ENCODE results near the gene IKBKG.

The IKBKG gene

DNA sequence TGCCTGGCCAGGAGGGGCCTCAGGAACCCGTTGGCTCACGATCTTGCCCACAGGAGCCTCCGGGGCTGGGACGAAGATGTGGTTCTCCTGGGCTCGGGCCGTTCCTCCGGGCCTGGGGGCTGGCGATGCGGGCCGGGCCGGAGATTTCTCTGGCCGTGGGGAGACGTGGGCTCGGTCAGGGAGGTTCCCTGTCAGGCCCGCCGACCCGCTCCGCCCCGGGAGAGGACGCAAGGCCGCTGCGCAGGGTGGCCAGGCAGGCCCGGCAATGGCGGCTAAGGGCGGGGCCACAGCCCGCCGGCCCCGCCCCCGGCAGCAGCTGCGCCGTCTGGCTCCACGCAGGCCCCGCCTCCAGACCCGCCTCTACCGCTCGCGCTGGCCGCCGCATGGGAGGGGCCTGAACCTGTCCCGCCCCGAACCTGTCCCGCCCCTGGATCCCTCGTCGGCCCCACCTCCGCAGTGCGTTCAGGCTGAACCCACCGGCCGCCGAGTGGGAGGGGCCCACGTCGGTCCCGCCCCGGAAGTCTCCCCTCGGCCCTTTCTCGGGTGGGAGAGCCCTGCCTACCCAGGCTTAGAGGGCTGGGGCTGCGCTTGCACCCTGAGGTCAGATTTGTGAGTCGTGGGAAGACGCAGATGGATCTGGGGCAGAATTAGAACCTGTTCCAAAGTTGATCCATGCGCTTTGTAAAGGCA lies 31.3 kb upstream of the IKBKG start, which contains the start of gene FAM3A (continued):
- TF ChIP-seq, protein P1, sequence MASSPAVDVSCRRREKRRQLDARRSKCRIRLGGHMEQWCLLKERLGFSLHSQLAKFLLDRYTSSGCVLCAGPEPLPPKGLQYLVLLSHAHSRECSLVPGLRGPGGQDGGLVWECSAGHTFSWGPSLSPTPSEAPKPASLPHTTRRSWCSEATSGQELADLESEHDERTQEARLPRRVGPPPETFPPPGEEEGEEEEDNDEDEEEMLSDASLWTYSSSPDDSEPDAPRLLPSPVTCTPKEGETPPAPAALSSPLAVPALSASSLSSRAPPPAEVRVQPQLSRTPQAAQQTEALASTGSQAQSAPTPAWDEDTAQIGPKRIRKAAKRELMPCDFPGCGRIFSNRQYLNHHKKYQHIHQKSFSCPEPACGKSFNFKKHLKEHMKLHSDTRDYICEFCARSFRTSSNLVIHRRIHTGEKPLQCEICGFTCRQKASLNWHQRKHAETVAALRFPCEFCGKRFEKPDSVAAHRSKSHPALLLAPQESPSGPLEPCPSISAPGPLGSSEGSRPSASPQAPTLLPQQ (tag by site-specific recombination; IDR thresholded peaks at IDR 0.05): no peak
- no peak for TF ChIP-seq ZNF560 (tag by site-specific recombination; IDR thresholded peaks at IDR 0.05; ENCODE audit: borderline replicate concordance)
- no peak for TF ChIP-seq YY2 (tag by site-specific recombination; IDR thresholded peaks at IDR 0.05)
- TF ChIP-seq ZIC2 (tag by site-specific recombination; IDR thresholded peaks at IDR 0.05): no peak
- no peak for TF ChIP-seq ZNF2 (tag by site-specific recombination; IDR thresholded peaks at IDR 0.05)
- TF ChIP-seq PRDM1 (tag by site-specific recombination; IDR thresholded peaks at IDR 0.05): no peak
- no peak for TF ChIP-seq ZNF354C (tag by site-specific recombination; IDR thresholded peaks at IDR 0.05; ENCODE audit: borderline replicate concordance, low read depth)
- no peak for TF ChIP-seq ZNF140 (tag by site-specific recombination; IDR thresholded peaks at IDR 0.05)
- TF ChIP-seq, protein P2, sequence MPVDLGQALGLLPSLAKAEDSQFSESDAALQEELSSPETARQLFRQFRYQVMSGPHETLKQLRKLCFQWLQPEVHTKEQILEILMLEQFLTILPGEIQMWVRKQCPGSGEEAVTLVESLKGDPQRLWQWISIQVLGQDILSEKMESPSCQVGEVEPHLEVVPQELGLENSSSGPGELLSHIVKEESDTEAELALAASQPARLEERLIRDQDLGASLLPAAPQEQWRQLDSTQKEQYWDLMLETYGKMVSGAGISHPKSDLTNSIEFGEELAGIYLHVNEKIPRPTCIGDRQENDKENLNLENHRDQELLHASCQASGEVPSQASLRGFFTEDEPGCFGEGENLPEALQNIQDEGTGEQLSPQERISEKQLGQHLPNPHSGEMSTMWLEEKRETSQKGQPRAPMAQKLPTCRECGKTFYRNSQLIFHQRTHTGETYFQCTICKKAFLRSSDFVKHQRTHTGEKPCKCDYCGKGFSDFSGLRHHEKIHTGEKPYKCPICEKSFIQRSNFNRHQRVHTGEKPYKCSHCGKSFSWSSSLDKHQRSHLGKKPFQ (tag by site-specific recombination; IDR thresholded peaks at IDR 0.05): no peak
- TF ChIP-seq KLF16 (tag by site-specific recombination; IDR thresholded peaks at IDR 0.05): no peak
- TF ChIP-seq TCF7L2 (IDR thresholded peaks at IDR 0.05; ENCODE audit: borderline replicate concordance, low read depth, low read length): no peak
- TF ChIP-seq ZNF174 (tag by site-specific recombination; IDR thresholded peaks at IDR 0.05): no peak
- TF ChIP-seq ZNF501 (tag by site-specific recombination; IDR thresholded peaks at IDR 0.05): no peak; the same call in none of the 2 replicates
- TF ChIP-seq BCL11A (tag by site-specific recombination; IDR thresholded peaks at IDR 0.05; ENCODE audit: low read depth): no peak
- TF ChIP-seq ZNF138 (tag by site-specific recombination; IDR thresholded peaks at IDR 0.05; ENCODE audit: borderline replicate concordance): no peak
- TF ChIP-seq ZNF223 (tag by site-specific recombination; IDR thresholded peaks at IDR 0.05): no peak
- TF ChIP-seq ZNF266 (tag by site-specific recombination; IDR thresholded peaks at IDR 0.05; ENCODE audit: low read depth): no peak
- no peak for TF ChIP-seq ZFP3 (tag by site-specific recombination; IDR thresholded peaks at IDR 0.05; ENCODE audit: low read depth)
- TF ChIP-seq, protein P3, sequence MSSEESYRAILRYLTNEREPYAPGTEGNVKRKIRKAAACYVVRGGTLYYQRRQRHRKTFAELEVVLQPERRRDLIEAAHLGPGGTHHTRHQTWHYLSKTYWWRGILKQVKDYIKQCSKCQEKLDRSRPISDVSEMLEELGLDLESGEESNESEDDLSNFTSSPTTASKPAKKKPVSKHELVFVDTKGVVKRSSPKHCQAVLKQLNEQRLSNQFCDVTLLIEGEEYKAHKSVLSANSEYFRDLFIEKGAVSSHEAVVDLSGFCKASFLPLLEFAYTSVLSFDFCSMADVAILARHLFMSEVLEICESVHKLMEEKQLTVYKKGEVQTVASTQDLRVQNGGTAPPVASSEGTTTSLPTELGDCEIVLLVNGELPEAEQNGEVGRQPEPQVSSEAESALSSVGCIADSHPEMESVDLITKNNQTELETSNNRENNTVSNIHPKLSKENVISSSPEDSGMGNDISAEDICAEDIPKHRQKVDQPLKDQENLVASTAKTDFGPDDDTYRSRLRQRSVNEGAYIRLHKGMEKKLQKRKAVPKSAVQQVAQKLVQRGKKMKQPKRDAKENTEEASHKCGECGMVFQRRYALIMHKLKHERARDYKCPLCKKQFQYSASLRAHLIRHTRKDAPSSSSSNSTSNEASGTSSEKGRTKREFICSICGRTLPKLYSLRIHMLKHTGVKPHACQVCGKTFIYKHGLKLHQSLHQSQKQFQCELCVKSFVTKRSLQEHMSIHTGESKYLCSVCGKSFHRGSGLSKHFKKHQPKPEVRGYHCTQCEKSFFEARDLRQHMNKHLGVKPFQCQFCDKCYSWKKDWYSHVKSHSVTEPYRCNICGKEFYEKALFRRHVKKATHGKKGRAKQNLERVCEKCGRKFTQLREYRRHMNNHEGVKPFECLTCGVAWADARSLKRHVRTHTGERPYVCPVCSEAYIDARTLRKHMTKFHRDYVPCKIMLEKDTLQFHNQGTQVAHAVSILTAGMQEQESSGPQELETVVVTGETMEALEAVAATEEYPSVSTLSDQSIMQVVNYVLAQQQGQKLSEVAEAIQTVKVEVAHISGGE (tag by site-specific recombination; conservative IDR thresholded peaks at IDR 0.05; ENCODE audit: low read depth): peak; percentile 55
- no peak for TF ChIP-seq ZNF214 (tag by site-specific recombination; IDR thresholded peaks at IDR 0.05; ENCODE audit: borderline replicate concordance)
- TF ChIP-seq ZBTB20 (tag by site-specific recombination; IDR thresholded peaks at IDR 0.05): no peak
- TF ChIP-seq ZNF324 (tag by site-specific recombination; IDR thresholded peaks at IDR 0.05): 0 out of 2 replicates have a peak, but pooled peaks have one; percentile 28
- TF ChIP-seq KLF9 (tag by site-specific recombination; IDR thresholded peaks at IDR 0.05; ENCODE audit: low read depth): peak; percentile 46
- TF ChIP-seq, protein P4, sequence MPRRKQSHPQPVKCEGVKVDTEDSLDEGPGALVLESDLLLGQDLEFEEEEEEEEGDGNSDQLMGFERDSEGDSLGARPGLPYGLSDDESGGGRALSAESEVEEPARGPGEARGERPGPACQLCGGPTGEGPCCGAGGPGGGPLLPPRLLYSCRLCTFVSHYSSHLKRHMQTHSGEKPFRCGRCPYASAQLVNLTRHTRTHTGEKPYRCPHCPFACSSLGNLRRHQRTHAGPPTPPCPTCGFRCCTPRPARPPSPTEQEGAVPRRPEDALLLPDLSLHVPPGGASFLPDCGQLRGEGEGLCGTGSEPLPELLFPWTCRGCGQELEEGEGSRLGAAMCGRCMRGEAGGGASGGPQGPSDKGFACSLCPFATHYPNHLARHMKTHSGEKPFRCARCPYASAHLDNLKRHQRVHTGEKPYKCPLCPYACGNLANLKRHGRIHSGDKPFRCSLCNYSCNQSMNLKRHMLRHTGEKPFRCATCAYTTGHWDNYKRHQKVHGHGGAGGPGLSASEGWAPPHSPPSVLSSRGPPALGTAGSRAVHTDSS (tag by site-specific recombination; IDR thresholded peaks at IDR 0.05): no peak
- TF ChIP-seq, protein P5, sequence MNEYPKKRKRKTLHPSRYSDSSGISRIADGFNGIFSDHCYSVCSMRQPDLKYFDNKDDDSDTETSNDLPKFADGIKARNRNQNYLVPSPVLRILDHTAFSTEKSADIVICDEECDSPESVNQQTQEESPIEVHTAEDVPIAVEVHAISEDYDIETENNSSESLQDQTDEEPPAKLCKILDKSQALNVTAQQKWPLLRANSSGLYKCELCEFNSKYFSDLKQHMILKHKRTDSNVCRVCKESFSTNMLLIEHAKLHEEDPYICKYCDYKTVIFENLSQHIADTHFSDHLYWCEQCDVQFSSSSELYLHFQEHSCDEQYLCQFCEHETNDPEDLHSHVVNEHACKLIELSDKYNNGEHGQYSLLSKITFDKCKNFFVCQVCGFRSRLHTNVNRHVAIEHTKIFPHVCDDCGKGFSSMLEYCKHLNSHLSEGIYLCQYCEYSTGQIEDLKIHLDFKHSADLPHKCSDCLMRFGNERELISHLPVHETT (tag by site-specific recombination; IDR thresholded peaks at IDR 0.05): no peak
- no peak for TF ChIP-seq ZNF785 (tag by site-specific recombination; IDR thresholded peaks at IDR 0.05)
- no peak for TF ChIP-seq ZNF596 (tag by site-specific recombination; IDR thresholded peaks at IDR 0.05)
